ENCODE results near the gene SMCO2.

SMCO2 gene

GRCh38 chr12:27446436-27446835 lies at the start of gene SMCO2:
SMCO2 (plus strand) TSS chr12:27446736; CDS start chr12:27470632, 23,896 bp downstream.
- DNase-seq (ENCODE audit: low read depth in 1 of 2, low spot score in 1 of 2): no peak

GRCh38 chr12:27398466-27398865 lies 48.1 kb upstream of the SMCO2 start:
- no peak for DNase-seq (ENCODE audit: low read depth in 1 of 2, low spot score in 1 of 2)

GRCh38 chr12:27399074-27399473 lies 47.5 kb upstream of the SMCO2 start:
- DNase-seq (ENCODE audit: low read depth in 1 of 2, low spot score in 1 of 2): no peak

- no peak for DNase-seq (ENCODE audit: low read depth in 1 of 2, low spot score in 1 of 2)
Observed at GRCh38 chr12:27400856-27401354, 45.6 kb upstream of the SMCO2 start.

- no peak for DNase-seq (ENCODE audit: low read depth in 1 of 2, low spot score in 1 of 2)
Observed at GRCh38 chr12:27412047-27412446, 34.5 kb upstream of the SMCO2 start.

GRCh38 chr12:27422697-27423096 lies 23.8 kb upstream of the SMCO2 start:
- DNase-seq (ENCODE audit: low read depth in 1 of 2, low spot score in 1 of 2): no peak

- DNase-seq (ENCODE audit: low read depth in 1 of 2, low spot score in 1 of 2): no peak
Observed at GRCh38 chr12:27424631-27425230, 21.8 kb upstream of the SMCO2 start.

- no peak for DNase-seq (ENCODE audit: low read depth in 1 of 2, low spot score in 1 of 2)
Observed at GRCh38 chr12:27425306-27425705, 21.2 kb upstream of the SMCO2 start.

GRCh38 chr12:27426743-27427487 lies 19.6 kb upstream of the SMCO2 start:
- DNase-seq (ENCODE audit: low read depth in 1 of 2, low spot score in 1 of 2): no peak

- no peak for DNase-seq (ENCODE audit: low read depth in 1 of 2, low spot score in 1 of 2)
Observed at GRCh38 chr12:27427824-27428223, 18.7 kb upstream of the SMCO2 start.

- no peak for DNase-seq (ENCODE audit: low read depth in 1 of 2, low spot score in 1 of 2)
Observed at GRCh38 chr12:27428466-27428865, 18.1 kb upstream of the SMCO2 start.

GRCh38 chr12:27429606-27430005 lies 16.9 kb upstream of the SMCO2 start:
- DNase-seq (ENCODE audit: low read depth in 1 of 2, low spot score in 1 of 2): no peak

- DNase-seq (ENCODE audit: low read depth in 1 of 2, low spot score in 1 of 2): no peak
Observed at GRCh38 chr12:27431185-27431584, 15.4 kb upstream of the SMCO2 start.

GRCh38 chr12:27434673-27435565 lies 11.6 kb upstream of the SMCO2 start:
- no peak for DNase-seq (ENCODE audit: low read depth in 1 of 2, low spot score in 1 of 2)

- DNase-seq (ENCODE audit: low read depth in 1 of 2, low spot score in 1 of 2): no peak
Observed at GRCh38 chr12:27436029-27436428, 10.5 kb upstream of the SMCO2 start.

GRCh38 chr12:27436768-27437167 lies 9.8 kb upstream of the SMCO2 start:
- no peak for DNase-seq (ENCODE audit: low read depth in 1 of 2, low spot score in 1 of 2)

GRCh38 chr12:27437839-27438238 lies 8.7 kb upstream of the SMCO2 start:
- no peak for DNase-seq (ENCODE audit: low read depth in 1 of 2, low spot score in 1 of 2)

GRCh38 chr12:27447761-27448160 lies 1.2 kb downstream of the SMCO2 start:
- DNase-seq (ENCODE audit: low read depth in 1 of 2, low spot score in 1 of 2): no peak

- DNase-seq (ENCODE audit: low read depth in 1 of 2, low spot score in 1 of 2): no peak
Observed at GRCh38 chr12:27449026-27449425, 2.5 kb downstream of the SMCO2 start.

GRCh38 chr12:27449893-27450534 lies 3.5 kb downstream of the SMCO2 start:
- DNase-seq (ENCODE audit: low read depth in 1 of 2, low spot score in 1 of 2): no peak

All from activated CD4-positive, alpha-beta T cell treated with anti-CD3 and anti-CD28 coated beads, Interleukin-2, amount 50 U/mL, for 24 hours (primary cell).